Measurements from ENCODE around the gene GOLIM4.

DNA sequence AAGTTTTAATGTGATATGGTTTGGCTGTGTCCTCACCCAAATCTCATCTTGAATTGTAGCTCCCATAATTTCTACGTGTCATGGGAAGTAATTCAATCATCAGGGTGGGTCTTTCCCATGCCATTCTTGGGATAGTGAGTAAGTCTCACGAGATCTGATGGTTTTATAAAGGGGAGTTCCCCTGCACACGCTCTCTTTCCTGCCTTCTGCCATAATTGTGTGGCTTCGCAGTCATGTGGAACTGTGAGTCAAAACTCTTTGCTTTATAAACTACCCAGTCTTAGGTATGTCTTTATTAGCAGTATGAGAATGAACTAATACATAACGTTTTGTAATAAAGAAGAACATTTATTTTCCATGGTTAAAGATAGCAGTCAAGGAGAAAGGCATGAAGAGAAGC is 39.2 kb upstream of the GOLIM4 start:
- no peak for TF ChIP-seq EZH2phosphoT487 (IDR thresholded peaks at IDR 0.05; ENCODE audit: low read depth)
- TF ChIP-seq, protein P1, sequence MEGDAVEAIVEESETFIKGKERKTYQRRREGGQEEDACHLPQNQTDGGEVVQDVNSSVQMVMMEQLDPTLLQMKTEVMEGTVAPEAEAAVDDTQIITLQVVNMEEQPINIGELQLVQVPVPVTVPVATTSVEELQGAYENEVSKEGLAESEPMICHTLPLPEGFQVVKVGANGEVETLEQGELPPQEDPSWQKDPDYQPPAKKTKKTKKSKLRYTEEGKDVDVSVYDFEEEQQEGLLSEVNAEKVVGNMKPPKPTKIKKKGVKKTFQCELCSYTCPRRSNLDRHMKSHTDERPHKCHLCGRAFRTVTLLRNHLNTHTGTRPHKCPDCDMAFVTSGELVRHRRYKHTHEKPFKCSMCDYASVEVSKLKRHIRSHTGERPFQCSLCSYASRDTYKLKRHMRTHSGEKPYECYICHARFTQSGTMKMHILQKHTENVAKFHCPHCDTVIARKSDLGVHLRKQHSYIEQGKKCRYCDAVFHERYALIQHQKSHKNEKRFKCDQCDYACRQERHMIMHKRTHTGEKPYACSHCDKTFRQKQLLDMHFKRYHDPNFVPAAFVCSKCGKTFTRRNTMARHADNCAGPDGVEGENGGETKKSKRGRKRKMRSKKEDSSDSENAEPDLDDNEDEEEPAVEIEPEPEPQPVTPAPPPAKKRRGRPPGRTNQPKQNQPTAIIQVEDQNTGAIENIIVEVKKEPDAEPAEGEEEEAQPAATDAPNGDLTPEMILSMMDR (IDR thresholded peaks at IDR 0.05; ENCODE audit: low read depth, low read length) = no peak
